ENCODE data around the gene CHD8. TPM values are rescaled to one million over a fixed set of nuclear protein-coding genes. Genes with fewer than 3 reads are reported as not detected.
"Not testable (repeated sequence)": the region's sequence is repeated elsewhere in the genome, so short reads cannot be mapped to it uniquely, and the experiment has no call there.

CHD8 gene
- total and polyA plus RNA-seq, 2 experiments from 2014 or later: 21.2 to 35.9 TPM

DNA sequence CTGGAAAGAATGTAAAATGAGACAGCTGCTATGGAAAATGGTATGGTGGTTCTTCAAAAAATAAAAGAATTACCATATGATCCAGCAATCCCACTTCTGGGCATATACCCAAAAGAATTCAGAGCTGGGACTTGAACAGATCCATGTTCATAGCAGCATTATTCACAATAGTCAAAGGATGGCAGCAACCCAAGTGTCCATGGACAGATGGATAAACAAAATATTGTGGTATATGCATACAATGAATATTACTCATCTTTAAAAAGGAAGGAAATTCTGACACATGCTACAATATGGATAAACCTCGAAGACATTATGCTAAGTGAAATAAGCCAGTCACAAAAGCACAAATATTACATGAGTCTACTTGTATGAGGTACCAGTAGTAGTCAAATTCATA is 11.7 kb upstream of the CHD8 start:
- Histone ChIP-seq H3K79me2 (ENCODE audit: insufficient read depth) (peaks cover 6% of the 10 kb centered on the region), H3K9me3 (ENCODE audit: low read depth) (no peaks in the 10 kb centered on the region), H3K27me3 (replicated peaks; ENCODE audit: insufficient read depth) (no peaks in the 10 kb centered on the region), H3K9me2 (ENCODE audit: insufficient read depth) (no peaks in the 10 kb centered on the region), H3K27ac (peak overlapping the region; percentile 44; the same call in 1 of the 2 replicates), H4K20me1 (ENCODE audit: insufficient read depth) (no peaks in the 10 kb centered on the region), H3K9ac (no peak overlapping the region), H3K4me3 (no peak overlapping the region), H3F3A (ENCODE audit: insufficient read depth) (peaks cover 25% of the 10 kb centered on the region; the same call in 1 of the 2 replicates), H2AFZ (no peak overlapping the region), H3K4me1 (ENCODE audit: insufficient read depth) (peaks cover 7% of the 10 kb centered on the region; the same call in 1 of the 2 replicates), H3K36me3 (ENCODE audit: low read depth) (peaks cover 10% of the 10 kb centered on the region), H3K4me2 (ENCODE audit: unreplicated experiment) (no peak overlapping the region)
- DNase-seq: peak; percentile 79
- TF ChIP-seq EZH2phosphoT487 (IDR thresholded peaks at IDR 0.05; ENCODE audit: insufficient read depth, low read depth): no peak
- no peak for TF ChIP-seq EZH2 (IDR thresholded peaks at IDR 0.05; ENCODE audit: insufficient read depth, poor library complexity, severe bottlenecking)
- WGBS, 2 experiments (ENCODE audit: low coverage in 1 of 2, low lambda C conversion rate in 2 of 2, missing lambda C conversion rate in 2 of 2): 0 to 10% methylated on average over 1 of the region's 1 CpG
- in situ Hi-C loops (cut with MboI): no loop called here

DNA sequence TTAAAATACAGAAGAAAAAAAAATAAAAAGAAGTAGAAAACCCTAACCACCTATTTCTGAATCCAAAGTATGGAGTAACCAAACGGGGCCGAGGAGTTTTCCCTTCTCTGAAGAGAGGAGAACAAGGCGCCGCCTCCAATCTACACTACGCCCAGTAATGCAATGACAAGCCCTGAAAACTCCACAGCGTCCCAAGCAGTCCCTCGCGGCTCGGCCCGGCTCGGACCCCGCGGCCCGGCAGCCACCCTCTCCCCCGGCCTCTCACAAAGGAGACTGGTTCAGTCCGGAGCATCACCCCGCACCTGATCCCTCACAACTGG is 371 bp downstream of the CHD8 start:
- peak overlapping the region; percentile 89 for H2AFZ ChIP-seq
- peak overlapping the region; percentile 95 for H3K9ac ChIP-seq
- no peaks in the 10 kb centered on the region for H3K27me3 ChIP-seq (replicated peaks; ENCODE audit: insufficient read depth)
- no peaks in the 10 kb centered on the region for H3K9me3 ChIP-seq (ENCODE audit: low read depth)
- peaks cover 8% of the 10 kb centered on the region; the same call in 1 of the 2 replicates for H3K36me3 ChIP-seq (ENCODE audit: low read depth)
- H3K27ac ChIP-seq: peak overlapping the region; percentile 97
- no peaks in the 10 kb centered on the region for H4K20me1 ChIP-seq (ENCODE audit: insufficient read depth)
- H3K4me1 ChIP-seq (ENCODE audit: insufficient read depth): peaks cover 10% of the 10 kb centered on the region
- in situ Hi-C loops (cut with MboI): no loop called here
- TF ChIP-seq EZH2phosphoT487 (IDR thresholded peaks at IDR 0.05; ENCODE audit: insufficient read depth, low read depth): no peak
- TF ChIP-seq EZH2 (IDR thresholded peaks at IDR 0.05; ENCODE audit: insufficient read depth, poor library complexity, severe bottlenecking): no peak
- peaks cover 52% of the 10 kb centered on the region for H3K79me2 ChIP-seq (ENCODE audit: insufficient read depth)
- peak overlapping the region; percentile 96 for H3K4me2 ChIP-seq (ENCODE audit: unreplicated experiment)
- H3K9me2 ChIP-seq (ENCODE audit: insufficient read depth): no peaks in the 10 kb centered on the region
- peak; percentile 81 for DNase-seq
- H3K4me3 ChIP-seq: peak overlapping the region; percentile 93
- WGBS, 2 experiments (ENCODE audit: low coverage in 1 of 2, low lambda C conversion rate in 2 of 2, missing lambda C conversion rate in 2 of 2): 0 to 1% methylated on average over 17 of the region's 17 CpGs
- peaks cover 19% of the 10 kb centered on the region; the same call in 1 of the 2 replicates for H3F3A ChIP-seq (ENCODE audit: insufficient read depth)

DNA sequence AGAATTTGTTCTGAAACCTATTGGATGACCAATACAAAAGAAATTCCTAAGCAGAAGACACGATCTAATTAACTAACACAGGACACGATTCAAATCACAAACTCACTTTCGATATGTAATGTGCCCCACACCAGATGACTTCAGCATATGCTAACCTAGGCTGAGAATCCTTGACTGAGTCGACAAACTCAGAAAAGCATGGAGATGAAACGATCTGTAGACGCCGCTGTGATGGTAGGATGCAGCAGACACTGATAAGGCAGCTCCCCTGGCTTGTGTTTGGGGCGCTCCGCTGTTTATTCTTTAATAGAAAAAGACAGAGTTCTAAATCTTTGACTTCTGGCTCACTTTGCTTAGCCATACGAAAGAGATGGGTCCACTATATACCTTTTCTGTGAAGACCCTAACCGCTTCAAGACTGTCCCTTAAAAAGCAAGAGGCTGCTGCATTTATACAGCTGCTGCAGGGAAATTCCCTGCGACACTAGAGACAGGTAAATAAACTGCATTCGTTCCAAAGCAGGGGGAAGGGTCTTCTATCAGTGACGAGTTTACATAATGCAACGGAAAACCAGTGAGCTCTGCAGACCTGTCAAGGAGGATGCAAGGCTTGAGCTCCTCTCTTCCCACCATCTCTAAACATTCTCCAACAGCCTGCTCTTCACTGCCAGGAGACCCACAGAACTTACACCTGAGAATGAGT is 929 bp downstream of the CHD8 start:
- peak; percentile 45 for DNase-seq
- H3K36me3 ChIP-seq (ENCODE audit: low read depth): peaks cover 6% of the 10 kb centered on the region; the same call in 1 of the 2 replicates
- H3K27me3 ChIP-seq (replicated peaks; ENCODE audit: insufficient read depth): no peaks in the 10 kb centered on the region
- TF ChIP-seq EZH2phosphoT487 (IDR thresholded peaks at IDR 0.05; ENCODE audit: insufficient read depth, low read depth): no peak
- no peak for TF ChIP-seq EZH2 (IDR thresholded peaks at IDR 0.05; ENCODE audit: insufficient read depth, poor library complexity, severe bottlenecking)
- peak overlapping the region; percentile 96 for H3K4me2 ChIP-seq (ENCODE audit: unreplicated experiment)
- H3K9me2 ChIP-seq (ENCODE audit: insufficient read depth): no peaks in the 10 kb centered on the region
- in situ Hi-C loops (cut with MboI): no loop called here
- peak overlapping the region; percentile 97 for H3K27ac ChIP-seq
- 30 to 32% methylated on average over 15 of the region's 15 CpGs for WGBS, 2 experiments (ENCODE audit: low coverage in 1 of 2, low lambda C conversion rate in 2 of 2, missing lambda C conversion rate in 2 of 2)
- H2AFZ ChIP-seq: peak overlapping the region; percentile 89
- peak overlapping the region; percentile 95 for H3K9ac ChIP-seq
- H3K9me3 ChIP-seq (ENCODE audit: low read depth): no peaks in the 10 kb centered on the region
- H3K4me1 ChIP-seq (ENCODE audit: insufficient read depth): peaks cover 16% of the 10 kb centered on the region
- peak overlapping the region; percentile 93 for H3K4me3 ChIP-seq
- H3F3A ChIP-seq (ENCODE audit: insufficient read depth): peaks cover 25% of the 10 kb centered on the region; the same call in 1 of the 2 replicates
- peaks cover 58% of the 10 kb centered on the region for H3K79me2 ChIP-seq (ENCODE audit: insufficient read depth)
- no peaks in the 10 kb centered on the region; the same call in 1 of the 2 replicates for H4K20me1 ChIP-seq (ENCODE audit: insufficient read depth)

DNA sequence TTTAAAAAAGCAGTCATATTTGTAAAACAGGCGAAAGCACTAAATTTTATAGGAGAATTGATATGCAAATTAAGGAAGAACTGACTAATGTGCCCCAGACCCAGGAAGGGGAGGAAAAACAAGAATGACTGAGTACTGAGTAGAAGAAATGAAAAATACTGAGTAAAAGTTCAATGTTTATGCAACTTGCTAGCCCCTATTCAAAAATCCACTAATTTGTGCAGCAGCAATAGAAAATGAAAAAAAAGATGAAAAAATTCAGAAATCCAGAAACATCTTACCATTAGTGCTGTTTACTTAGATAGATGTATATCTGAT is 6.1 kb downstream of the CHD8 start:
- DNase-seq: no peak
- H3K9me2 ChIP-seq (ENCODE audit: insufficient read depth): no peaks in the 10 kb centered on the region
- no peaks in the 10 kb centered on the region for H3K36me3 ChIP-seq (ENCODE audit: low read depth)
- H3K4me3 ChIP-seq: no peak overlapping the region
- H3F3A ChIP-seq (ENCODE audit: insufficient read depth): peaks cover 13% of the 10 kb centered on the region; the same call in 1 of the 2 replicates
- H3K4me1 ChIP-seq (ENCODE audit: insufficient read depth): peaks cover 14% of the 10 kb centered on the region
- no peaks in the 10 kb centered on the region; the same call in 1 of the 2 replicates for H4K20me1 ChIP-seq (ENCODE audit: insufficient read depth)
- H3K27ac ChIP-seq: no peak overlapping the region
- in situ Hi-C loops (cut with MboI): no loop called here
- no peak for TF ChIP-seq EZH2phosphoT487 (IDR thresholded peaks at IDR 0.05; ENCODE audit: insufficient read depth, low read depth)
- no peak for TF ChIP-seq EZH2 (IDR thresholded peaks at IDR 0.05; ENCODE audit: insufficient read depth, poor library complexity, severe bottlenecking)
- H2AFZ ChIP-seq: no peak overlapping the region
- peaks cover 100% of the 10 kb centered on the region for H3K79me2 ChIP-seq (ENCODE audit: insufficient read depth)
- no peaks in the 10 kb centered on the region for H3K27me3 ChIP-seq (replicated peaks; ENCODE audit: insufficient read depth)
- WGBS, 2 experiments (ENCODE audit: low coverage in 1 of 2, low lambda C conversion rate in 2 of 2, missing lambda C conversion rate in 2 of 2): 97 to 100% methylated on average over 1 of the region's 1 CpG
- no peak overlapping the region for H3K9ac ChIP-seq
- no peaks in the 10 kb centered on the region for H3K9me3 ChIP-seq (ENCODE audit: low read depth)
- H3K4me2 ChIP-seq (ENCODE audit: unreplicated experiment): no peak overlapping the region

DNA sequence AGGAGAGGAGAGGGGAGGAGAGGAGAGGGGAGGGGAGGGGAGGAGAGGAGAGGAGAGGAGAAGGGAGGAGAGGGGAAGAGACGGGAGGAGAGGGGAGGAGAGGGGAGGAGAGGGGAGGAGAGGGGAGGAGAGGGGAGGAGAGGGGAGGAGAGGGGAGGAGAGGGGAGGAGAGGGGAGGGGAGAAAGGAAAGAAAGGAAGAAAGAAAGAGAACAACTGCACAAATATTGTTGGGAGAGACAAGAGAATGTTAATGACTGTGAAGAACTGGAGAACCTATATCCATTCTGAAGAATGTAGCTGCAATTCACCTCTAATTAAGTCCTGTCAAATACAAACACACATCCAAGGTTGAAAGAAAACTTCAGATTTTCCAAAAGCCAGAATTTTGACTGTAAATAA is 13.3 kb downstream of the CHD8 start:
- H3K27ac ChIP-seq; in situ Hi-C loops (cut with MboI); H3K9ac ChIP-seq; H3K36me3 ChIP-seq (ENCODE audit: low read depth); H3K9me3 ChIP-seq (ENCODE audit: low read depth); H3K4me2 ChIP-seq (ENCODE audit: unreplicated experiment); H3K9me2 ChIP-seq (ENCODE audit: insufficient read depth); H3K4me1 ChIP-seq (ENCODE audit: insufficient read depth); H3K27me3 ChIP-seq (replicated peaks; ENCODE audit: insufficient read depth); H2AFZ ChIP-seq; H3K4me3 ChIP-seq; DNase-seq; H4K20me1 ChIP-seq (ENCODE audit: insufficient read depth): not testable (repeated sequence)
- Histone ChIP-seq H3K79me2 (ENCODE audit: insufficient read depth) (peaks cover 100% of the 10 kb centered on the region), H3F3A (ENCODE audit: insufficient read depth) (peaks cover 13% of the 10 kb centered on the region)
- 71% methylated on average over 1 of the region's 1 CpG; no CpG with 5 or more reads in 1 of the 2 experiments for WGBS, 2 experiments (ENCODE audit: low coverage in 1 of 2, low lambda C conversion rate in 2 of 2, missing lambda C conversion rate in 2 of 2)

All from GM23248 (cell line).